Stimulated activated CD8-positive, alpha-beta memory T cell treated with anti-CD3 and anti-CD28 coated beads, Interleukin-7, amount 100 ng/mL, for 1 hour (primary cell): ENCODE measurements around the gene CCR8.
"Not testable (repeated sequence)": the region's sequence is repeated elsewhere in the genome, so short reads cannot be mapped to it uniquely, and the experiment has no call there.

Source experiments
- DNase-seq, 2 donors: peaks; one replicate each; pipeline ENCODE4 v3.0.0-alpha.2; 2020; ENCODE audit warnings: low read depth in 2 of 2

CCR8 gene

GRCh38 chr3:39349080-39349479, 19.6 kb downstream of the CCR8 start:
- no peak for DNase-seq

- DNase-seq = no peak
Measured at GRCh38 chr3:39350714-39351113, 21.2 kb downstream of the CCR8 start.

DNA sequence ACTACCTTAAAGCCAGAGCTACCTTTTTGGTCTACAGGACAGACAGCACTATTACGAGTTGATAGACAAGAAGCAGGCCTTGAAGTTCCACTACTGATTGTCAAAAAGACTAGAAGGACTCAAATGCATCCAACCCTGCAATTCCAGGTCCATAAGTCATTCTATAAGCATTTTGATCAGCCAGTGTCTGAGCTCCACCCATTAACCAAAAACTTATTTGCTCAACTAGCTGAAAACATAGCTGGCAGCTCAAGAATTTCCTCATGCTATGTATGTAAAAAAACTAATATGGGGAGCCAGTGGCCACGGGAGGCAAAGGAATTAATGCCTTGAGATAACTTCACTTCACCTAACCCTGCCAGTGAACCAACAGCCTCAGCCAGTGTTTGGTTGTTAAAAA, 21.6 kb downstream of the CCR8 start:
- DNase-seq = not testable (repeated sequence)

DNA sequence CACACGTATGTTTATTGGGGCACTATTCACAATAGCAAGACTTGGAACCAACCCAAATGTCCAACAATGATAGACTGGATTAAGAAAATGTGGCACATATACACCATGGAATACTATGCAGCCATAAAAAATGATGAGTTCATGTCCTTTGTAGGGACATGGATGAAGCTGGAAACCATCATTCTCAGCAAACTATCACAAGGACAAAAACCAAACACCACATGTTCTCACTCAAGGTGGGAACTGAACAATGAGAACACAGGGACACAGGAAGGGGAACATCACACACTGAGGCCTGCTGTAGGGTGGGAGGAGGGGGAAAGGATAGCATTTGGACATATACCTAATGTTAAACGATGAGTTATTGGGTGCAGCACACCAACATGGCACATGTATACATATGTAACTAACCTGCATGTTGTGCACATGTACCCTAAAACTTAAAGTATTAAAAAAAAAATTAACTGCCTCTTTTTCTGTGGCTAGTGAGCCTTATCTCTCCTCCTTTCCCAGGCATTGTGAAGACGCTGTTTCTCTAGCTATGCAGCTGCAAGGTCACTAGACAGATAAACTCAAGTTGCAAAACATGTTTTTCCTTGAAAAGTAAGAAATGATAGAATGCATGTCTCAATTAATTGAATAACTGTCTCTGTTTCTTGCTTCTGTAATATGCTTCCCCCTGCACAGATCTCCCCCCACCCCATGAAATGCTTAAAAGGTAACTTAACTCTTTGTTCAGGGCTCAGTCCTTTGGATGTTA, 23.8 kb downstream of the CCR8 start:
- DNase-seq = not testable (repeated sequence)

DNA sequence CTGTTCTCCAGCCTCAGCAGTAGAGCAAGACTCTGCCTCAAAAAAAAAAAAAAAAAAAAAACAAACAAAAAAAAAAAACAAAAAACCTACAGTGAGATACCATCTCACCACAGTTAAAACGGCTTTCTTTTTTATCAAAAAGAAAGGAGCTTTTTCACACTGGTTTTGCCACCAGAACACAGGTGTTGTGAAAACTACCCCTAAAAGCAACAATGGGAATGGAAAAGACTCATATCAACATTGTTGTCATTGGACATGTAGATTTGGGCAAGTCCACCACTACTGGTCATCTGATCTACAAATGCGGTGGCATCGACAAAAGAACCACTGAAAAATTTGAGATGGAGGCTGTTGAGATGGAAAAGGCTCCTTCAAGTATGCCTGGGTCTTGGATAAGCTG, 28.8 kb downstream of the CCR8 start:
- DNase-seq = no peak

GRCh38 chr3:39361252-39361927, 31.9 kb downstream of the CCR8 start:
- no peak for DNase-seq

- DNase-seq = no peak
Measured at GRCh38 chr3:39362192-39362591, 32.7 kb downstream of the CCR8 start.

DNA sequence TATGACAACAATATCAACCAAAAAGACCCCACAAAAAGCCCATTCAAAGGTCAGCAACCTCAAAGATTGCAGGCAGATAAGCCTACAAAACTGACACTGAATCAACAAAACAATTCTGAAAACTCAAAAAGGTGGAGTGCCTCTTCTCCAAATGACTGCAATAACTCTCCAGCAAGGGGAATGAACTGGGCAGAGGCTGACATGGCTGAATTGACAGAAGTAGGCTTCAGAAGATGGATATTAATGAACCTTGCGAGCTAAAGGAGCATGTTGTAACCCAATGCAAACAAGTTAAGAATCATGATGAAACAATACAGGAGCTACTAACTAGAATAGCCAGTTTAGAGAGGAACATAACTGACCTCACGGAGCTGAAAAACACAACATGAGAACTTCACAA, 33.3 kb downstream of the CCR8 start:
- DNase-seq = no peak

DNA sequence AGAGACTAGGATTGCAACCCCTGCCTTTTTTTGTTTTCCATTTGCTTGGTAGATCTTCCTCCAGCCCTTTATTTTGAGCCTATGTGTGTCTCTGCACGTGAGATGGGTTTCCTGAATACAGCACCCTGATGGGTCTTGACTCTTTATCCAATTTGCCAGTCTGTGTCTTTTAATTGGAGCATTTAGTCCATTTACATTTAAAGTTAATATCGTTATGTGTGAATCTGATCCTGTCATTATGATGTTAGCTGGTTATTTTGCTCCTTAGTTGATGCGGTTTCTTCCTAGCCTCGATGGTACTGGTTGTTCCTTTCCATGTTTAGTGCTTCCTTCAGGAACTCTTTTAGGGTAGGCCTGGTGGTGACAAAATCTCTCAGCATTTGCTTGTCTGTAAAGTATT, 40.9 kb downstream of the CCR8 start:
- DNase-seq = not testable (repeated sequence)

GRCh38 chr3:39372833-39373232, 43.3 kb downstream of the CCR8 start:
- no peak for DNase-seq

DNA sequence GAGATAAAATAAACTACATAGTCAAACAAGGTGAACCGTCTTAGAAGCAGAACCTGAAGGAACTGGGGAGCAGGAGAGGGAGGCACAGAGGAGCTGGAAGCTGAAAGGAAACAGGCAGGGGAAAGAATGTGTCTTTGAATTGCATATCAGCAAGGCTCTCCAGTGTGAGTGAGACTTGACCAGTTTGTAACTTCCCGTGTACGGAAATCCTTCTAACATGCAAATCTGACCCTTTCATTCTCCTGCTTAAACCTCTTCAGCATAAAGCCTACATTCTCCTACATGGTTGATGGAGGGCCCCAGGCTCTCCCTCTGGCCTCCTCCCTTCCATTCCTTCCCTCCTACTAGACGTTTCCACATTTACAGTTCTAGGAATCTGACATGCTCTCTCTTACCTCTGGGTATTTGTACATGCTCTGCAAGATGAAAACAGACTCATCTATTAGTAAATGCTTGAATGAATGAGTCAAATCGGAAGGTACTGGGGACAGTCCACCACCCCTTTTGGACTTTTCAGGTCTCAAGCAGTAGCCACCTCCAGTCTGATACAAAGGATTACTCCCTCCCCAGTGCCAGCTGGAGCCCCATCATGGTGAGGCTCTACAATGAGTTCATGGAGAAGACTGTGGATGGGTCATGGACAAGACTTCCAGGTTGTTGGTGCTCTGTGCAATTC, 47.6 kb downstream of the CCR8 start:
- no peak for DNase-seq

GRCh38 chr3:39378088-39378487, 48.6 kb downstream of the CCR8 start:
- peak; percentile 5 to 45 for DNase-seq

DNA sequence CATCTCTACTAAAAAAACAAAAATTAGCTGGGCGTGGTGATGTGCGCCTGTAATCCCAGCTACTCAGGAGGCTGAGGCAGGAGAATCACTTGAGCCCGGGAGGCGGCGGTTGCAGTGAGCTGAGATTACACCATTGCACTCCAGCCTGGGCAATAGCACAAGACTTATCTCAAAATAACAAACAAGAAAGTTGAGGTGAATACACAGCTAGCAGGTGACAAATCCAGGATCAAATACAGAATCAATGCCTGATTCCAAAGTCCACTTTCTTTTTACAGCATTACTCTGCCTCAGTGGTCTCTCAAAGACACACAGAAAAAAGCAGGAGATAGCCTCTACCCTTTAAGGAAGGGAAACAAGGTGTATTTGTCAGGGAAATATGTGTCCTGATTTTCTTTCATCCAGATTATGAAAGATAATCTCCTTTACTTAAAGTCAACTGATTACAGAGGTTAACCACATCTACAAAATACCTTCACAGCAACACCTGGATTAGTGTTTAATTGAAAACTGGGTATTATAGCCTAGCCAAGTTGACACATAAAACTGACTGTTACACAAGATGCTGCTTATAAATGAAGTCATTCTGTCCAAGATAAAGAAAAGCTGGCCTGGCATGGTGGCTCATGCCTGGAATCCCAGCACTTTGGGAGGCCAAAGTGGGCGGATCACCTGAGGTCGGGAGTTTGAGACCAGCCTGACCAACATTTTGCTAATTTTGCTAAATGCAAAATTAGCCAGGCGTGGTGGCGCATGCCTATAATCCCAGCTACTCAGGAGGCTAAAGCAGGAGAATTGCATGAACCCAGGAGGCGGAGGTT, 49.7 kb downstream of the CCR8 start:
- DNase-seq = no peak

- no peak for DNase-seq
Measured at GRCh38 chr3:39379778-39380155, 50.3 kb downstream of the CCR8 start.

DNA sequence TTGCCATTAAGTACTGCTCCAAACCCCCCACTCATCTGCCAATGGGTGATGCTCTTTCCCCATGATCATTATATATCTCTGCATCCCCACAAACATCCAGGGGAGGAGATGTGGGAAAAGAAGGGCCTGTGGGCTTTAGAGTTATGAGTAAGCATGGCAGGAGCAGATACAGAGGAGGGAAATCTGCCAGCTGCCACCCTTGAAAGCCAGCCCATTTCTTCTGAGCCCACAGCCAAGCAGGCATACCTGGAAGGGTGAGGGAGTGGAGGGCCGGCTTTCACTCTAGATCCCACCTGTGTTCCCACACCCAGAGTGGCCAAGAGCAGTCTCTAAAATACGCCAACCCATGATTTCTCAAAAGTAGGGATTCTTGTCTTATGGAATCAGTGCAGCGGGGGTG, 51.9 kb downstream of the CCR8 start:
- no peak for DNase-seq
